CD4-positive, alpha-beta T cell treated with Interleukin-21 for 1 hour (primary cell): ENCODE results near the gene ECE2.
"Not testable (repeated sequence)": the region's sequence is repeated elsewhere in the genome, so short reads cannot be mapped to it uniquely, and the experiment has no call there.

Experiments
- DNase-seq: peaks from one replicate; pipeline ENCODE4 v3.0.0-alpha.2; 2020

The ECE2 gene

DNA sequence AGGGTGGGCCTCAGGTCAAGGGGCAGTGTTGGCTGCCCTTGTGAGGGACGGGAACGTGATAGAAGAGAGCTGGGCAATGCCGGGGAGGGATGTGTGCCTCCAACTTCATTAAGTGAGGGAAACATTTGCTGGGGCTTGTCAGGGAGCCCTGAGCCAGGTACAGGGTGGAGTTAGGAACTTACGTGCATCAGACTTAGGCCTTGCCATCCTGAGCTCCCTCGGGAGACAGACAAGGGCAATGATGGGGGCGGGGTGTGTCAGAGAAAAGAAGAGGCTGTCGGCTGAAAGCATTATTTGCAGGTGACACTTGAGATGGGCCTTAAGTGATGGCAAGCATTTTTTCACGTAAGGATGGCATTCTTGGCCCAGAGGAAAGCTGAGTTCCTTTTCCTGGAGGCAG is 63.2 kb downstream of the ECE2 start:
- DNase-seq = no peak

GRCh38 chr3:184339451-184340135 is 63.8 kb downstream of the ECE2 start:
- not testable (repeated sequence) for DNase-seq

- no peak for DNase-seq
These were observed 66.1 kb downstream of the ECE2 start for GRCh38 chr3:184341925-184342324.
